GM12801 (cell line): ENCODE measurements around the gene IL20.

Experiments used
- CTCF ChIP-seq: IDR thresholded peaks from one replicate; pipeline ENCODE4 v1.5.1; 2011; ENCODE audit warnings: control low read depth; ENCODE audit not compliant: insufficient read length; ENCODE audit errors: extremely low read depth

Gene IL20

GRCh38 chr1:206854401-206855129, 10.9 kb upstream of the IL20 start:
- TF ChIP-seq CTCF = no peak

GRCh38 chr1:206855859-206856258, 9.6 kb upstream of the IL20 start:
- no peak for TF ChIP-seq CTCF

GRCh38 chr1:206856674-206857464, 8.6 kb upstream of the IL20 start:
- no peak for TF ChIP-seq CTCF

- TF ChIP-seq CTCF = no peak
Measured at GRCh38 chr1:206859082-206859521, 6.3 kb upstream of the IL20 start.

GRCh38 chr1:206860165-206860564, 5.3 kb upstream of the IL20 start:
- TF ChIP-seq CTCF = no peak

- TF ChIP-seq CTCF = no peak
Measured at GRCh38 chr1:206863266-206863665, 2.2 kb upstream of the IL20 start.

GRCh38 chr1:206866062-206866461, 639 bp downstream of the IL20 start:
- TF ChIP-seq CTCF = no peak
